ENCODE results near the gene SLC25A33.

DNA sequence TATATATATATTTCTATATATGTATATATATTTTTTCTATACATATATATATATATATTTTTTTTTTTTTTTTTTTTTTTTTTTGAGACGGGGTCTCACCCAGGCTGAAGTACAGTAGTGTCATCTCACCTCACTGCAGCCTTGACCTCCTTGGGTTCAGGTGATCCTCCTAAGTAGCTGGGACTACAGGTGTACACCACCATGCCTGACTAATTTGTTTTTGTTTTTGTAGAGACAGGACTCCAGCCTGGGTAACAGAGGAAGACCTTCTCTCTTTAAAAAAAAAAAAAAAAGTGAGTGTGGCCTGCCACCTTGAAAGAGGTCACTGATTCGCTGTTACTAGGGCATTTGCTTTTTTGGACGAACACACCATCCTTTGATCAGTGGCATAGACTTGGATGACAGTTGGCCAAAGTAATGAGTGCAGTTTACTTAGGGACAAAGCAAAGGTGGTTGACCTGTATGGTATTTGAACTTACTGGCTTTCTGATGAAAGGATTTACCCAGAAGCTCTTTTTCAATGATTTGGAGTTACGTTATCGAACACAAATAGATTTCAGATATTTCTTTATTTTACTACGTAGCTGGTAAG, 10.8 kb downstream of the SLC25A33 start:
- TF ChIP-seq, protein P1, sequence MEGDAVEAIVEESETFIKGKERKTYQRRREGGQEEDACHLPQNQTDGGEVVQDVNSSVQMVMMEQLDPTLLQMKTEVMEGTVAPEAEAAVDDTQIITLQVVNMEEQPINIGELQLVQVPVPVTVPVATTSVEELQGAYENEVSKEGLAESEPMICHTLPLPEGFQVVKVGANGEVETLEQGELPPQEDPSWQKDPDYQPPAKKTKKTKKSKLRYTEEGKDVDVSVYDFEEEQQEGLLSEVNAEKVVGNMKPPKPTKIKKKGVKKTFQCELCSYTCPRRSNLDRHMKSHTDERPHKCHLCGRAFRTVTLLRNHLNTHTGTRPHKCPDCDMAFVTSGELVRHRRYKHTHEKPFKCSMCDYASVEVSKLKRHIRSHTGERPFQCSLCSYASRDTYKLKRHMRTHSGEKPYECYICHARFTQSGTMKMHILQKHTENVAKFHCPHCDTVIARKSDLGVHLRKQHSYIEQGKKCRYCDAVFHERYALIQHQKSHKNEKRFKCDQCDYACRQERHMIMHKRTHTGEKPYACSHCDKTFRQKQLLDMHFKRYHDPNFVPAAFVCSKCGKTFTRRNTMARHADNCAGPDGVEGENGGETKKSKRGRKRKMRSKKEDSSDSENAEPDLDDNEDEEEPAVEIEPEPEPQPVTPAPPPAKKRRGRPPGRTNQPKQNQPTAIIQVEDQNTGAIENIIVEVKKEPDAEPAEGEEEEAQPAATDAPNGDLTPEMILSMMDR (conservative IDR thresholded peaks at IDR 0.05; ENCODE audit: low read depth, low read length), result no peak
- no peak for TF ChIP-seq EZH2 (IDR thresholded peaks at IDR 0.05; ENCODE audit: borderline replicate concordance, low read depth, low read length, poor library complexity, severe bottlenecking)

Measured in A673 (cell line).